Upper lobe of left lung (tissue), 4 donors: ENCODE measurements around the gene ZBTB16.

Experiments
- CTCF ChIP-seq, 6 experiments: fragments of 450-650 bp in 4 of 6; fragments of 200-600 bp in 2 of 6; sonication (generic) in 2 of 6; IDR thresholded peaks; one replicate each; pipeline ENCODE4 v1.5.1; 2016 to 2019; ENCODE audit warnings: antibody characterized with exemption in 6 of 6
- EP300 ChIP-seq, 4 donors: sonication (generic); formaldehyde crosslinking; IDR thresholded peaks; one replicate each; pipeline ENCODE4 v1.5.1; 2017; ENCODE audit warnings: antibody characterized with exemption in 4 of 4, control low read depth in 2 of 4

DNA sequence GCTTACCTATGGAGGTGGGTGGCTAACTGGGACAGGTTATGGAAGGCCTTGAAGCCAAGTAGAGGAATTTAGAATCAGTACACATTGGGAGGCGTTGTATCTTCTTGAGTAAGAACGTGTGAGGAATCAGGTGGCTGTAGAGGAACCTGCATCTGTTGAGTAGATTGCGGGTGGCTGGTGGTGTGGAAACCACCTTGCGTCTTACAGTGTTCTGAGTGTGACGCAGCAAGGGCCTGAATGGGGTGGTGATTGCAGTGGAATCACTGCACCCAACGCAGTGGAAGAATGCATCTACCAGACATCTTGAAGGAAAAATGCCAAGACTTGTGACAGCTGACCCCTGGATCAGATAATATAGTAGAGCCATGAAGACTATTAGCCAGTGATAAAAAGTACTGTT lies 125.9 kb downstream of the ZBTB16 start:
- TF ChIP-seq CTCF (IDR thresholded peaks at IDR 0.05), result no peak
- no peak for TF ChIP-seq EP300 (IDR thresholded peaks at IDR 0.05)
